Skeletal muscle cell (primary cell): Measurements from ENCODE around the gene INCENP.

Source experiments
- DNase-seq: peaks from one replicate; pipeline ENCODE4 v3.0.0-alpha.2; 2010; ENCODE audit warnings: low read depth
- H3K4me3 ChIP-seq: 2 replicates; pipeline ENCODE4 v1.5.1; 2011; ENCODE audit warnings: low read depth, mild to moderate bottlenecking, control low read depth, low read length, moderate library complexity

Gene INCENP

GRCh38 chr11:62138630-62139425, 15.0 kb downstream of the INCENP start:
- no peak overlapping the region for H3K4me3 ChIP-seq
- no peak for DNase-seq

GRCh38 chr11:62139526-62140303, 15.9 kb downstream of the INCENP start:
- no peak overlapping the region for H3K4me3 ChIP-seq
- no peak for DNase-seq

GRCh38 chr11:62140304-62141110, 16.7 kb downstream of the INCENP start:
- H3K4me3 ChIP-seq = no peak overlapping the region
- DNase-seq = no peak

- DNase-seq = no peak
- H3K4me3 ChIP-seq = no peak overlapping the region
These were observed 17.6 kb downstream of the INCENP start for GRCh38 chr11:62141111-62142042.

- no peak overlapping the region for H3K4me3 ChIP-seq
- DNase-seq = no peak
These were observed 18.2 kb downstream of the INCENP start for GRCh38 chr11:62142043-62142375.

GRCh38 chr11:62142921-62143320, 19.1 kb downstream of the INCENP start:
- DNase-seq = no peak

GRCh38 chr11:62143727-62144126, 19.9 kb downstream of the INCENP start:
- no peak for DNase-seq
- no peak overlapping the region for H3K4me3 ChIP-seq

More at GRCh38 chr11:62142921-62143320, 19.1 kb downstream of the INCENP start:
- H3K4me3 ChIP-seq = no peak overlapping the region

GRCh38 chr11:62144641-62145255, 20.9 kb downstream of the INCENP start:
- no peak for DNase-seq
- H3K4me3 ChIP-seq = no peak overlapping the region

GRCh38 chr11:62145261-62145871, 21.6 kb downstream of the INCENP start:
- no peak for DNase-seq
- no peak overlapping the region for H3K4me3 ChIP-seq

GRCh38 chr11:62146476-62147200, 22.8 kb downstream of the INCENP start:
- no peak overlapping the region for H3K4me3 ChIP-seq
- no peak for DNase-seq

DNA sequence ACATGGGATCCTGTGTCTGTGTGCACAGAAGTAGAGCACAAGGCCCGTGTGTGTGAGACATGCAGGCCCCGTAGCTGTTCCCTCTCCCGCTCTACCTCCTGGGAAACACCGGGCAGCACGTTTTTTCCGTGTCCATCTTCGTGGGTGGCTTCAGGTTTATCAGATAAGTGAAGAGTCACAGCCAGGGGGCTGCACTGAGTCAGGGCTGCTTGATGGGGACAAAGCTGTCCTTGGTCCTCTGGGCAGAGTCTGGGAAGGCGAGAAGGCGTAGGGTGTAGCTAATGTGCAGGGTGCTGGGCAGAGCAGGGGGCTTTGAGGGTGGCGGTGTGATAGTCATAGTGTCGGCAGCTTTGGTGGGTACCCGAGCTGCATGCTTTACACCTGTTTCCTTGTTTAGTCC, 23.7 kb downstream of the INCENP start:
- DNase-seq = no peak

GRCh38 chr11:62148271-62148980, 24.6 kb downstream of the INCENP start:
- no peak overlapping the region for H3K4me3 ChIP-seq
- DNase-seq = no peak

More for the DNA sequence above, 23.7 kb downstream of the INCENP start:
- H3K4me3 ChIP-seq = no peak overlapping the region

GRCh38 chr11:62149986-62150886, 26.4 kb downstream of the INCENP start:
- no peak for DNase-seq
- no peak overlapping the region for H3K4me3 ChIP-seq

DNA sequence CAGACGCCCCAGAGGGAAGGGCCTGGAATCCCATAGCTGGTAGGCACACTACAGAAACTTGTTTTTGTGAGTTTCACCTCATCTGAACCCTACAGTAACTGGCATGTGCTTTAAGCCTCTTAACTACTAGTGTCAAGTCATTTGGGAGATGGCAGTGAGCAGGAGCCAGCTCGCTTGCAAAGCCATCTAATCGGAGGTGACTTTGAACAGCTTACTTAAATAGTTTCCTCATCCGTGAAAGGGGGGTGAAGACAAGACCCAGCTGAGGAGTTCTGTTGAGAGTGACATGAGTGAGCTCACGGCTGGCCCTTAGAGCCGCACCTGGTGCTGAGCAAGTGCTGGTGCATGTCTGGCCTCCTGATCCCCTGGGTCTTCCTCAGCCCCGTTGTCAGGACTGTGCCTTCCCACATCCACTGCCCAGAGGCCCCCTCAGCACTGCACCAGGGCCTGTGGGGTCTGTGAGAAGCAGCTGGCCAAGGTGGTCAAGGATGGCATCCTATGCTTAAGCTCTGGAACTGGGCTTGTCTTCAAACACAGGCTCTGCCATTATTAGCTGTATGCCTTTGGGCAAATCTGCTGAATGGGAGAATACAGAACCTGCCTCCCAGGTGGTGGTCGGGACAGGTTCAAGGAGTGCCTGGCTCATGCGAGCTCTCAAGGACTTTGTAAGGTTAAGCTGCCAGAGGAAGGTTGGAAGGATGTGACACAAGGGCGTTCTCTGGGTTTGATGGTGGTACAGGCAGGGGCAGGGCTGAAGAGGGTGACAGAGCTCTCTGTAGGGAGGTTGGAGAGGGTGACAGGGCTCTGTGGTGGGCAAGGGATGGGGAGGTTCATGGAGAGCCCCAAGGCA, 27.3 kb downstream of the INCENP start:
- no peak for DNase-seq
- no peak overlapping the region for H3K4me3 ChIP-seq

DNA sequence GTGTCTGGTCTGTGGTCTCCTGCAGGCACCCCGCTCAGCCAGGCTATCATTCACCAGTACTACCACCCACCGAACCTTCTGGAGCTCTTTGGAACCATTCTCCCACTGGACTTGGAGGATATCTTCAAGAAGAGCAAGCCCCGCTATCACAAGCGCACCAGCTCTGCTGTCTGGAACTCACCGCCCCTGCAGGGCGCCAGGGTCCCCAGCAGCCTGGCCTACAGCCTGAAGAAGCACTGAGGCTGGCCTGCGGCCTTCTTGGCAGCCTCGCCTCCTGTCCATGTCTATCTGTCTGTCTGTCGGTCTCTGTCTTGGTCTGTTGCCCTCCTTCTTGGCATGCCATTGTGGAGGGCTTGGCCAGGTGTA, 27.9 kb downstream of the INCENP start:
- no peak overlapping the region for H3K4me3 ChIP-seq
- no peak for DNase-seq
